GM23338 (cell line): ENCODE data around the gene MALRD1.

Experiments used
- CREB1 ChIP-seq: fragments of 250-450 bp; sonication (Bioruptor Pico); IDR thresholded peaks from 2 replicates; pipeline ENCODE4 v1.5.0; 2020; ENCODE audit warnings: low read depth, mild to moderate bottlenecking, moderate library complexity
- EZH2 ChIP-seq: fragments of 200-600 bp; sonication (generic); IDR thresholded peaks from one replicate; pipeline ENCODE4 v1.8.0; 2017; ENCODE audit warnings: antibody characterized with exemption, mild to moderate bottlenecking, low read depth; ENCODE audit not compliant: unreplicated experiment
- EZH2phosphoT487 ChIP-seq: fragments of 200-600 bp; sonication (generic); IDR thresholded peaks from one replicate; pipeline ENCODE4 v1.8.1; 2018; ENCODE audit warnings: antibody characterized with exemption; ENCODE audit not compliant: unreplicated experiment
- NANOG ChIP-seq: IDR thresholded peaks from 2 replicates; pipeline ENCODE4 v1.6.1; 2016; ENCODE audit warnings: antibody characterized with exemption, borderline replicate concordance
- POLR2AphosphoS5 ChIP-seq: IDR thresholded peaks from 2 replicates; pipeline ENCODE4 v1.6.1; 2016; ENCODE audit warnings: antibody characterized with exemption, low read depth
- REST ChIP-seq: IDR thresholded peaks from one replicate; pipeline ENCODE4 v1.6.1; 2018; ENCODE audit warnings: antibody characterized with exemption; ENCODE audit not compliant: unreplicated experiment
- ZNF331 ChIP-seq: fragments of 250-450 bp; sonication (Bioruptor Pico); IDR thresholded peaks from 2 replicates; pipeline ENCODE4 v1.5.0; 2020; ENCODE audit warnings: low read depth, mild to moderate bottlenecking, moderate library complexity
- TF ChIP-seq, protein P1 (sequence below), 2 experiments: fragments of 200-600 bp in 1 of 2; sonication (generic) in 1 of 2; conservative IDR thresholded peaks; 2 replicates each; pipeline versions ENCODE4 v1.5.1 to v1.6.1; 2016 to 2017; ENCODE audit warnings: antibody characterized with exemption in 2 of 2, low read depth in 2 of 2, mild to moderate bottlenecking in 2 of 2, moderate library complexity in 1 of 2

DNA sequence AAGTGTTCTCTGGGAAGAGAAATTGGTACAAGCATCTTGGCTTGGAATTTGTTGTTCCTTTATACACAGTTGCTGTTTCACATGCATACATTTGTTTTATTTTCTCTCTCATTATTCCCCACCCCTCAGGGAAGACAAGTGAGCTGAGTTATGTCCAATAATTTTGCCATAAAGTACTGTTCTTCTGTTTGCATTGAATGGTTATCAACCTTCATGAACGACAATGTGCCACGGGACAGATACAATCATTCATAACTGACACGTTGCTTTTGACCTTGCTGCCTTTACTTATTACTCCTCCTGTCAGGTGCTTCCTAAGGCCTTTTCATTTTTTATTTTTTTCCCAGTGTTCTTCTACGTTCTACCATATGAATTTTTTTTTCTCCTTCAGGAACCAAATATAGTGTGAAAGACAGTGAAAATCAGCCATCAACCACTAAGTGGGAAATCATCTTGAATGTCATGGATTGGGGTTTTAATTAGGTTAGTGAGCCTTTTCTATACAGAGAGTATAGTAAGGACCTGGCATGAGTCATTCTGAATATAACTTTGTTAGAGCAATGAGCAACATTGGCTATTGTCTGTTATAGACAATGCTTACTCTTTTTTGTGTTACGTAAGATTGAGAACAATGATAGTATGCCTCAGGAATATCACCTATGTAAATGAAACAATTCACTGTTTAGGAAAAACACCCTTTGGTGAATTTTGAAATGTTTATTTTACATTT lies 383.2 kb downstream of the MALRD1 start:
- TF ChIP-seq, protein P1, sequence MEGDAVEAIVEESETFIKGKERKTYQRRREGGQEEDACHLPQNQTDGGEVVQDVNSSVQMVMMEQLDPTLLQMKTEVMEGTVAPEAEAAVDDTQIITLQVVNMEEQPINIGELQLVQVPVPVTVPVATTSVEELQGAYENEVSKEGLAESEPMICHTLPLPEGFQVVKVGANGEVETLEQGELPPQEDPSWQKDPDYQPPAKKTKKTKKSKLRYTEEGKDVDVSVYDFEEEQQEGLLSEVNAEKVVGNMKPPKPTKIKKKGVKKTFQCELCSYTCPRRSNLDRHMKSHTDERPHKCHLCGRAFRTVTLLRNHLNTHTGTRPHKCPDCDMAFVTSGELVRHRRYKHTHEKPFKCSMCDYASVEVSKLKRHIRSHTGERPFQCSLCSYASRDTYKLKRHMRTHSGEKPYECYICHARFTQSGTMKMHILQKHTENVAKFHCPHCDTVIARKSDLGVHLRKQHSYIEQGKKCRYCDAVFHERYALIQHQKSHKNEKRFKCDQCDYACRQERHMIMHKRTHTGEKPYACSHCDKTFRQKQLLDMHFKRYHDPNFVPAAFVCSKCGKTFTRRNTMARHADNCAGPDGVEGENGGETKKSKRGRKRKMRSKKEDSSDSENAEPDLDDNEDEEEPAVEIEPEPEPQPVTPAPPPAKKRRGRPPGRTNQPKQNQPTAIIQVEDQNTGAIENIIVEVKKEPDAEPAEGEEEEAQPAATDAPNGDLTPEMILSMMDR (conservative IDR thresholded peaks at IDR 0.05; ENCODE audit: low read depth in 2 of 2), result no peak
- TF ChIP-seq REST (no peak), EZH2phosphoT487 (no peak), NANOG (no peak), EZH2 (no peak), CREB1 (CRISPR knock-in tag) (no peak), ZNF331 (CRISPR knock-in tag) (no peak), POLR2AphosphoS5 (no peak)
